Left cardiac atrium (tissue), 4 donors: ENCODE results near the gene AHCTF1. TPM values are rescaled to one million over a fixed set of nuclear protein-coding genes. Genes with fewer than 3 reads are reported as not detected.

Experiments
- ATAC-seq, 2 donors: fragments of 200-7000 bp; cut with Tn5 transposase; one replicate each; pipeline ENCODE4 v1.9.1; 2020; ENCODE audit warnings: mild to moderate bottlenecking in 2 of 2, moderate library complexity in 2 of 2
- DNase-seq: peaks from one replicate; pipeline ENCODE4 v3.0.0-alpha.2; 2020
- intact Hi-C, 2 donors: fragments of 100-400 bp; cut with DNase I; formaldehyde crosslinking; loops; one replicate each; pipeline versions ENCODE4 v1.14.1 to v1.15.1; 2022 to 2023
- long read RNA-seq: library from polyadenylated mRNA; unstranded; transcript quantifications from one replicate; pipeline ENCODE4 v2.0.0, GENCODE V29; 2021
- total RNA-seq, 2 donors: library from RNA; stranded (reverse); fragmentation: NEBNext Ultra II Directional; extraction: Animal tissue kit (Norgen Biotek cat#: 25700); gene quantifications; one replicate each; pipeline ENCODE4 v1.2.1, GENCODE V29; 2021
- donor health status: DM: no; HTN: yes; CAD: no.
- donor health status: DM: no; HTN: yes; CAD: no; lungs with severe emphysema.
- donor health status: DM: yes; HTN: yes; CAD: no.
- donor health status: Dilated cardiomyopathy.

AHCTF1 gene, protein sequence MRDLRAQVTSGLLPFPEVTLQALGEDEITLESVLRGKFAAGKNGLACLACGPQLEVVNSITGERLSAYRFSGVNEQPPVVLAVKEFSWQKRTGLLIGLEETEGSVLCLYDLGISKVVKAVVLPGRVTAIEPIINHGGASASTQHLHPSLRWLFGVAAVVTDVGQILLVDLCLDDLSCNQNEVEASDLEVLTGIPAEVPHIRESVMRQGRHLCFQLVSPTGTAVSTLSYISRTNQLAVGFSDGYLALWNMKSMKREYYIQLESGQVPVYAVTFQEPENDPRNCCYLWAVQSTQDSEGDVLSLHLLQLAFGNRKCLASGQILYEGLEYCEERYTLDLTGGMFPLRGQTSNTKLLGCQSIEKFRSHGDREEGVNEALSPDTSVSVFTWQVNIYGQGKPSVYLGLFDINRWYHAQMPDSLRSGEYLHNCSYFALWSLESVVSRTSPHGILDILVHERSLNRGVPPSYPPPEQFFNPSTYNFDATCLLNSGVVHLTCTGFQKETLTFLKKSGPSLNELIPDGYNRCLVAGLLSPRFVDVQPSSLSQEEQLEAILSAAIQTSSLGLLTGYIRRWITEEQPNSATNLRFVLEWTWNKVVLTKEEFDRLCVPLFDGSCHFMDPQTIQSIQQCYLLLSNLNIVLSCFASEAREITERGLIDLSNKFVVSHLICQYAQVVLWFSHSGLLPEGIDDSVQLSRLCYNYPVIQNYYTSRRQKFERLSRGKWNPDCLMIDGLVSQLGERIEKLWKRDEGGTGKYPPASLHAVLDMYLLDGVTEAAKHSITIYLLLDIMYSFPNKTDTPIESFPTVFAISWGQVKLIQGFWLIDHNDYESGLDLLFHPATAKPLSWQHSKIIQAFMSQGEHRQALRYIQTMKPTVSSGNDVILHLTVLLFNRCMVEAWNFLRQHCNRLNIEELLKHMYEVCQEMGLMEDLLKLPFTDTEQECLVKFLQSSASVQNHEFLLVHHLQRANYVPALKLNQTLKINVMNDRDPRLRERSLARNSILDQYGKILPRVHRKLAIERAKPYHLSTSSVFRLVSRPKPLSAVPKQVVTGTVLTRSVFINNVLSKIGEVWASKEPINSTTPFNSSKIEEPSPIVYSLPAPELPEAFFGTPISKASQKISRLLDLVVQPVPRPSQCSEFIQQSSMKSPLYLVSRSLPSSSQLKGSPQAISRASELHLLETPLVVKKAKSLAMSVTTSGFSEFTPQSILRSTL (N-terminal part only)
- 10 to 100 TPM; 20.0 to 23.6 TPM for total RNA-seq
- long read RNA-seq, partial matches to known transcripts = 4 of 4 reads
- long read RNA-seq, other reads (novel, unspliced or antisense) = 0 of 4 reads

DNA sequence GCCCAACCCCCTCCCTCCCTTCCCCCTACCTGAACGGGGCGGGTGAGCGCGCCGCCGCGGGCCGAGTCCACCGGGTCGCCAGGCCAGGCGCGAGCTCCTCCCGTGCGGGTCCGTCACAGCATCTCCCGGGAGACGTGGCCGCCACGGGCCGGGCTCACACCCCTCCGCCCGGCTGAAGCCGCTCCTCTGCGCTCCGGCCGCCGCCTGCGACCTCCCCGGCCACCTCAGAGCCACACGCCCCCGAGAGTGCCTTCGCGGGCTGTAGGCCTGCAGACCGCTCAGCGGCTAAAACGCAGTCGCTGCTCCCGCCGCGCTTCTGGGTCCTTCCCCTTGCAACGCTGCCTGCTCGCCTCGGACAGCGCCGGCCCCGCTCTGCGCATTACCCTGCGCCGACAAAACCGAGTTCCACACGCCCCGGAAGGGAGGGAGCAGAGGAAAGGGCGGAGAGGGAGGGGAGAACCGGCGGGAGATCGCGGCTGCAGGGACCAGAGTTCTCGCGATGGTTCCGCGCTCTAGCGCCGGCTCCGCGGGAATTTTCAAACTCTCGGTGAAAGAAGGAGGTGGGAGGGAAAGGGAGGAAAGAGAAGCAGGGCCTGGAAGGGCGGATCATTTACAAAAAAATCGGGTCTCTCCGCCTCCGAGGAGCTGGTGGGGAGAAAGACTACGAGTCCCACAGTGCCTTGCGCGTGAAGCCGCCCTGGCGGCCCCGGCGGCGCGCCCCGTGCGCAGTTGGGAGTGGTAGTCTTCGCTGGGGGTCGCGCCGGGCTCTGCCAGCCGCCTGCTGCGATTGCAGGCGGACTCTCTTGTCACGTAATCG lies at the start of gene AHCTF1:
AHCTF1 (minus strand) TSS at position 400 of the 817 bp plus-strand sequence. CDS start 13,578 bp downstream, outside the sequence.
- DNase-seq (peak; percentile 97), ATAC-seq (peak; percentile 98 to 99)
- intact Hi-C loops = no loop called here

DNA sequence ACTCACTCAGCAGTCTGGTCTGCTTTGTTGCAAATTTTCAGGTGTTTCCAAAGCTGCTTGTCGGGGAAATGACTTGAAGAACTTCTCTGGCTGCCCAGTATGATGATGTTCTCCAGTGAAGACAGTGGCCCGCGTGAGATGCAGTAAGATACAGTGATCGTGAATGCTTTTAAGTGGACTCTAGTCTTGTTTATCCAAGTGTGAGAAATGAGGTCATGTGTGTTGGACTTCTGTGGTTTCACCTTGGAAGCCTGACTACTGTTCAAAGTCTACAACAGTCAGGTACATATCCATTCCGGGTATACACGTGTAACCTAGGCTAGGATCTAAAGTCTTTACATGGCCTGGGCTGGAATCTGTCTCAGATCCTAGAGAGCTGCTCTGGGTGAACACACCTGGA lies 47.0 kb upstream of the AHCTF1 start:
- DNase-seq = no peak
- ATAC-seq = no peak
- intact Hi-C loops = no loop called here

DNA sequence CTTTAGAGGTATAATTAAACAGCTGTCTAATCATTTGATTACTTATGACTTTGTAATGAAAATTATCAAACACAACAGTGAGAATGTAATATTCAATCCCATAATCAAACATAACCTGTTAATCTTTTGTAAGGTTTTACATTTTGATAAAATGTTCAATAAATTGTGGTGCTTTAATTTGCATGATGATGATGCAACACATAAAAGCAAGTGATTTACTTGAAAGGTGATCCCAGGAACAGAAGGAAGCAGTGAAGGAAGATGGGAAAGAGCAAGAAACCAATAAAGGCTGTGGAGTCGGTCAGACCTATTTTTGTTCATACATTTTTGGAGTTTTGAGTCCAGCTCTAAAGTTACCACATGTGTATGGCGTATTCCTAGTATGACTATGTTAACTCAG lies 46.5 kb upstream of the AHCTF1 start:
- ATAC-seq = no peak

DNA sequence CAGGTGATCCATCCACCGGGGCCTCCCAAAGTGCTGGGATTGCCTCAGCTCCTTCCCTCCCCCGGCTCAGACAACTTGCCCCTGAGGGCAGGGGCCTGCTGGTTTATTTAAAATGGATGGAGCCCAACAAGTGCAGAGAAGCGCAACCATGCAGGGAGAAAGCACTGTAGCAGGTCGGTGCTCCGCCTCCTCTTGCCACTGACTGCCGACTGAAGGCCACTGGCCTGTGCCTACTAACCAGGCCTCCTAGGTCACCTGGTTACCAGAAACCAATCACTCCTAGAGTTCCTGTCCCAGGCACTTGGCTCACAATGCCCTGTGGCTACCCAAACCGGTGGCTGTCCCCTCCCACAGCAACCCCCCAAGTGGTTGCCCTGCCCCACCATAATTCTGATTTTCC lies 40.2 kb upstream of the AHCTF1 start:
- ATAC-seq (no peak), DNase-seq (no peak)
- intact Hi-C loops = loop anchor here in 1 of 2 donors (5.0 kb wide), 1 partner anchor 60 kb away; no protein-coding TSS in a partner anchor

More for the DNA sequence above, 46.5 kb upstream of the AHCTF1 start:
- DNase-seq = no peak
- intact Hi-C loops = no loop called here

DNA sequence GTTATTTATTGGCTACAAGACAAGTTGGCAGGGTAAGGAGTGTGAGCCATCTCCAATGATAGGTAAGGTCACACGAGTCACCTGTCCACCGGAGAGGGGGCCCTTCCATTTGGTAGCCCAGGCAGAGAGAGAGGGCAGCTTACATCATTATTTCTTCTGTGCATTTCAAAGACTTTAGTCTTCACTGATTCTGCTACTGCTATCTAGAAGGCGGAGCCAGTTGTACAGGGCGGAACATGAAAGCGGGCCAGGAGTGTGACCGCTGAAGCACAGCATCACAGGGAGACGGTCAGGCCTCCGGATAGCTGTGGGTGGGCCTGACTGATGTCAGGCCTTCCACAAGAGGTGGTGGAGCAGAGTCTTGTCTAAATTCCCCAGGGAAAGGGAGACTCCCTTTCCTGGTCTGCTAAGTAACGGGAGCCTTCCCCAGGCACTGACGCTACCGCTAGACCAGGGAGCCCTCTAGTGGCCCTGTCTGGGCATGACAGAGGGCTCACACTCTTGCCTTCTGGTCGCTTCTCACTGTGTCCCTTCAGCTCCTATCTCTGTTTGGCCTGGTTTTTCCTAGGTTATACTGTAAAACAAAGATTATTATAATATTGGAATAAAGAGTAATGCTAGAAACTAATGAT lies 39.5 kb upstream of the AHCTF1 start:
- ATAC-seq (no peak), DNase-seq (peak; percentile 67)
- intact Hi-C loops = loop anchor here in 1 of 2 donors (5.0 kb wide), 1 partner anchor 59 kb away; no protein-coding TSS in a partner anchor

DNA sequence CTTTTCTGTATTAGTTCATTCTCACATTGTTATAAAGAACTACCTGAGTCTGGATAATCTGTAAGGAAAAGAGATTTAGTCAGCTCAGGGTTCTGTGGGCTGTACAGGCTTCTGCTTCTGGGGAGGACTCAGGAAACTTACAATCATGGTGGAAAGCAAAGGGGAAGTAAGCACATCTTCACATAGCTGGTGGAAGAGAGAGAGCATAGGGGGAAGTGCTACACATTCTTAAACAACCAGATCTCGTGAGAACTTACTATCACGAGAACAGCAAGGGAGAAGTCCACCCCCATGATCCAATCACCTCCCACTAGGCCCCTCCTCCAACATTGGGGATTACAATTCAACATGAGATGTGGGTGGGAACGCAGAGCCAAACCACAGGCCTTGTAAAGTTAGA lies 37.9 kb upstream of the AHCTF1 start:
- no peak for DNase-seq
- intact Hi-C loops = loop anchor here in 1 of 2 donors (5.0 kb wide), 1 partner anchor 57 kb away; no protein-coding TSS in a partner anchor
- ATAC-seq = no peak

DNA sequence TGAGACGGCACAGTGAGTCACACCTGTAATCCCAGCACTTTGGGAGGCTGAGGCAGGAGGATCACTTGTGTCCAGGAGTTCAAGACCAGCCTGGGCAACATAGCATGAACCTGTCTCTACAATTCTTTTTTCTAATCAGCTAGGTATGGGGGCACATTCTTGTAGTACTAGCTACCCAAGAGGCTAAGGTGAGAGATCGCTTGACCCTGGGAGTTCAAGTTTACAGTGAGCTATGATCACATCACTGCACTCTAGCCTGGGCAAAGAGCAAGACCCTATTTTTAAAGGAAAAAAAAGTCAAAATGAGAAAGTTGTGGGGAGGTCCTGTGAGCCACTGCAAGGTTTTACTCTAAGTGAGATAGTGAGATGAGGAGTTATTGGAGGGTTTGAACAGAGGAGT lies 34.8 kb upstream of the AHCTF1 start:
- intact Hi-C loops = no loop called here
- no peak for ATAC-seq
- no peak for DNase-seq

DNA sequence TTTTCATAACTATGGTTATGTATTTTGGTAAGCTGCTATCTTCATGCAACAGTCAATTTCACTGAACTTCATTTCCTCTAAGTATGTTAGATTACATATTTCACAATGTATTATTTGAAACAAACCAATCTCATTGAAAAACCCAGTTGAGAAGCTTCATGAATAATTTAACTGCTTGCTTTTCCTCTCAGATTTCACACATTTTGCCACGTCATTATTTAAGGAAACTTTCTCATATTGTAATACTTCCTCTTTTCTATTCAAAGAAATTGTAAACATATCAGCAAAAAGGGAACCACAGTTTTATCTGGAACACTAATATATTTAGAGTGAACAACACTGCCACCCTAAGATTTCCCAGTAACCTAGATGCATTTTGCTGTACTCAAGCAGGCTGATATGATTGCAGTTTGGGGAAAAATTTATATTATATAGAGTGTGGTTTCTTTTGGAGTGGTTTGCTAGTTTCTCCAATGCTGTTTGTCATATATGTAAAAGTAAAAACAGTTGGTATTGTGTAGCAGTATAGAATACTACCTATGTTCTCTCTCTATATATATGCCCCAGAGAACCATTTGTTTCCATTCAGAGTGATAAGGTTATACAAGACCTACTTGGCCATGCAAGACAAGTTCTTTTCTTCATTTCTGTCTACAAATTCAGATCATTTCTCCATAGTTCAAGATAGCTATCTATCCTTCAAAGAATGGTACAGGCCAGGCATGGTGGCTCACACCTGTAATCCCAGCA lies 28.4 kb upstream of the AHCTF1 start:
- DNase-seq = no peak
- peak; percentile 23 to 32 for ATAC-seq
- intact Hi-C loops = loop anchor here in 1 of 2 donors (10.0 kb wide), 1 partner anchor 55 kb away; no protein-coding TSS in a partner anchor

DNA sequence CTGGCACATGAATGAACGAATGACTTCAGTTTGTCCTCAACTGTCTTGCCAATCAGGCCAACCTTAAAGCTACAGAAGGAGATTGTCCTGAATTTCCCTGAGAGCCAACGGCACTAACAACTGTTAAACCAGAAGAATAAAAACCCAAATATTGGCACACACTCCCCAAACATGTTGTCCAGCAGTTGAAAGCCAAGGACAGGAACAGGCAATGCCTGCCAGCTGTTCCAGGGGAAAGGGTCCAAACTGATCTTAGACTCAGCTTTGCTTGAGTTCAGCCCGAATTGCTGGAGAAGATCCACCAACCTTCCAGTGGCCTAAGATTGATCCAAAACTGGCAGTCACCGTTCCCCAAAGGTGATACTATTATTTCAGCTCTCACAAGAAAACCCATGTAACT lies 22.4 kb upstream of the AHCTF1 start:
- intact Hi-C loops = loop anchor here in 1 of 2 donors (10.0 kb wide), 1 partner anchor 49 kb away; no protein-coding TSS in a partner anchor
- DNase-seq = no peak
- ATAC-seq = peak; percentile 58 to 67

DNA sequence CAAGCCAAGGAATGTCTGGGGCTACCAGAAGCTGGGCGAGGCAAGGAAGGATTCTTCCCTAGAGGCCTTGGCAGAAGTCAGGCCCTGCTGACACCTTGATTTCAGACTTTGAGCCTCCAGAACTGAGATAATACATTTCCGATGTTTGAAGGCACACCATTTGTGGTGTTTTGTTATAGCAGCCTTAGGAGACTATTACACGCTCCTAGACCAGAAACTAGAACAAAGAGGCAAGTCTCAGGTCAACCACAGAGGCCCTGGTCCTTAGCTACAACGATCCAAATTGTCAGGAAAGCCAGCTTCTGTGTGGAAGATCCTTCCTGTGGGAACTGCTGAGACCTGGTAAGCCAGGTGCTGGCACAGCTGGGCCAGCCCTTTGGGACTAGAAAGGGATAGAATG lies 19.7 kb upstream of the AHCTF1 start:
- DNase-seq = no peak
- intact Hi-C loops = loop anchor here in 1 of 2 donors (10.0 kb wide), 1 partner anchor 47 kb away; no protein-coding TSS in a partner anchor

DNA sequence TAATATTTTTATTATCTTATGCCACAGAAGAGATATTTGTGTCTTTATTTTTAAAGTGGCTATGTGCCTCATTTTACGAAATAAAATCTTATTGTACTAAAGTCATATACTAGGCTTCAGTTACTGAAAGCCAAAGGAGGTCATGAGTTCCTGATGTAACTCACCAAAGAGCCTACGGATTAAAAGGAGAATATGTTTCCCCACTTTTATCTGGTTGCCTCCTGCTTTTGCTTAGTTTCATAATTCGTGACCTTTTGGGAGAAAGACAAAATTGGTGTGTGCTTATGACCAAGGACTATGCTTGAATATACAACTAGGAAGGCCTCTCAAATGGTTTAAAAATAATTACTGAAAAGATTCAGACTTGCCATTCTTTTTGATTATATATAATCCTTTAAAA lies 18.2 kb upstream of the AHCTF1 start:
- ATAC-seq (no peak), DNase-seq (no peak)
- intact Hi-C loops = loop anchor here in 1 of 2 donors (10.0 kb wide), 1 partner anchor 45 kb away; no protein-coding TSS in a partner anchor

More for the DNA sequence above, 19.7 kb upstream of the AHCTF1 start:
- no peak for ATAC-seq

DNA sequence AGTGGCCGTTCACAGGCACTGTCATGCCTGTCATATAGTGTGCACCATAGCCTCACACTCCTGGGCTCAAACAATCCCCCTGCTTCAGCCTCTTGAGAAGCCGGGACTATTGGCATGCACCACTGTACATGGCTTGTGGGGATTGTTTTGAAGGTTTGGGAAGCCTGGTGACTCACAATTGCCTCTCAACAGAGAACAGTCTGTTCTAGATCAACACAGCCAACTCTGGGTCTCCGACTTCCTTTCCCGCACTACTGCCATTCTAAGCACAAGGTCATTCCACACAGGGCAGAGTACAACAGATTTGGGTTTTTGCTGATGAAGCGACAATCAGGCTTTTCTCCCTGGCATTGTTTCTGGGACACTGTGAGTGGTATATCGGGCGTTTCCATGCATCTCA lies 15.5 kb upstream of the AHCTF1 start:
- ATAC-seq = peak; percentile 91 to 98
- peak; percentile 77 for DNase-seq
- intact Hi-C loops = no loop called here

DNA sequence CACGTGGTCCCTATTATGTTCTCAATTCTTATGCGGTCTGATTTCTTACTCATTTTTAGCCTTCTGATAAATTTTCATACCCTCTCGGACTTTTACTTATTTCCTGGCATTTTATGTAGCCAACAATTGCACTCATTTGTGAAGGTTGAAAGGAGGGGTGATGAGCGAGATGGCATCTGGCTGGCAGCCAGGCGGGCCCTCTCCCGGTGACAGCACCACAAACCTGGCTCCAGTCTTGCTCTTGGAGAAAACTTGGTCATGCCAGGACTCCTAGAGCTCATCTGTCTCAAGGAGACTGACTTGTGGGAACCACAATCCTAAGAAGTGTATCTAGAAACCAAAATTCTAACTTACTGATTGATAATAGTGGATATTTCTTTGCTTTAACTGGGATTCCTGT lies 14.6 kb upstream of the AHCTF1 start:
- ATAC-seq = no peak
- no peak for DNase-seq
- intact Hi-C loops = no loop called here

DNA sequence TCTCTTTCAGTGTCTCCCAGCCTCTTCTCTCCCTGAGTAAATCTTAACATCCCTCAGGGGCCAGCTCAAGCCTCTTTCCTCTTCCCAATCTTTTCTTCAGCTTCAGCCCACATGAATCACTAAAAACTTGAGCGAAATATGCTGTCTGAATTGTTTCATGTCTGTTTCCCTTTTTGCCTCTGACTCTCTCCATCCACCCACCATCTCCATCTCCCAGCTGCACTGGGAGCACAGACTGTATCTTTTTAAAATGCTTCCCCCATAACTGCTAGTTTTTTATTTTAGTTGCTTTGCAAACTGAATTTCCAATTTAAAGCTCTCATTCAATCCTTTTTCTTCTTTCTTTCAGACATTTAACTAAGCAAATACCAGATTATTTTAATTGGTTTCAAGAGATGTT lies 3.0 kb upstream of the AHCTF1 start:
- intact Hi-C loops = no loop called here
- DNase-seq (no peak), ATAC-seq (no peak)

DNA sequence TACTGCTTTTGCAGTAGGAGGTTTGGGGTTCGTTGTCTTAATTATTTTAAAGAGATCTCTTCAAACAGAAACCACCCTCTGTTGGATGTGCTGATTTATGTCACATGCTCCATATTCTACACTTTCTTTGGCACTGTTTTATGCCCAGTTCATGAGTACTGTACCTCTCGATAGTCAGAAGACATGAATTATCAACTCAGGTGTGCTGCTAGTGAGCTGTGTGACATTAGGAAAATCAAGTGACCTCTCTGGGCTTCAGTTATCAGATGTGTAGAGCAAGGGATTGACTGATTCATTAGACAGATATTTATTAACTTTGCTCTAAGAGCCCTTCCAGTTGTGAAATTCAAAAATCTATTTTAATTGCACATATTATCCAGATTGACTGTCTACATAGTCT lies 2.1 kb upstream of the AHCTF1 start:
- intact Hi-C loops = no loop called here
- ATAC-seq (no peak), DNase-seq (no peak)

DNA sequence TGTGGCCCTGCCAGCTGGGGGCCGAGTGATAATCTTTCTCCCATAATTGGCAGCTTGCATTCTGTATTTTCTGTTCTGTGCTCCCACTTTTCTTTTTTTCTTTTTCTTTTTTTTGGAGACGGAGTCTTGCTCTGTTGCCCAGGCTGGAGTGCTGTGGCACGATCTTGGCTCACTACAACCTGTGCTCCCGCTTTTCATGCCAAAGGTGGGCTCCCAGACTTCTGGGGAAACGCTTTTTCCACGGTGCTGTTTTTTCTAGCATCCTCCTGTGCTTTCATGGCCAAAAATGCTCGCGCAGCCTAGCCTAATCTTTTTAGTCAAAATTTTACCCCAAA lies 585 bp upstream of the AHCTF1 start:
- DNase-seq (no peak), ATAC-seq (no peak)
- intact Hi-C loops = no loop called here
